BLaER1 treated with 17β-estradiol and CSF1 and Interleukin-3, amounts not matched to agents 10 nM and 100 nM (cell line): ENCODE data around the gene MBOAT7.

ENCODE experiments used
- H3K27ac ChIP-seq, 11 experiments: shearing (Covaris generic); formaldehyde crosslinking; 2 replicates each; pipeline ENCODE4 v1.8.1; 2022
- H3K27me3 ChIP-seq, 11 experiments: shearing (Covaris generic); formaldehyde crosslinking; 2 replicates each; pipeline ENCODE4 v1.8.1; 2022
- H3K36me3 ChIP-seq, 11 experiments: shearing (Covaris generic); formaldehyde crosslinking; 2 replicates each; pipeline ENCODE4 v1.8.1; 2022
- H3K4me1 ChIP-seq, 10 experiments: shearing (Covaris generic); formaldehyde crosslinking; 2 replicates each; pipeline ENCODE4 v1.8.1; 2022
- H3K4me2 ChIP-seq, 11 experiments: shearing (Covaris generic); formaldehyde crosslinking; 2 replicates each; pipeline ENCODE4 v1.8.1; 2022
- H3K4me3 ChIP-seq, 10 experiments: shearing (Covaris generic); formaldehyde crosslinking; 2 replicates each; pipeline ENCODE4 v1.8.1; 2022
- H3K9ac ChIP-seq, 11 experiments: shearing (Covaris generic); formaldehyde crosslinking; 2 replicates each; pipeline ENCODE4 v1.8.1; 2022
- H3K9me3 ChIP-seq, 11 experiments: shearing (Covaris generic); formaldehyde crosslinking; replicated peaks in 1 of 11; 2 replicates each; pipeline ENCODE4 v1.8.1; 2022
- H4K20me1 ChIP-seq, 11 experiments: shearing (Covaris generic); formaldehyde crosslinking; 2 replicates each; pipeline ENCODE4 v1.8.1; 2022
- Cebpa-rat ChIP-seq, 11 experiments: shearing (Covaris generic); IDR thresholded peaks; 2 replicates each; pipeline ENCODE4 v1.8.1; 2022

The MBOAT7 gene

DNA sequence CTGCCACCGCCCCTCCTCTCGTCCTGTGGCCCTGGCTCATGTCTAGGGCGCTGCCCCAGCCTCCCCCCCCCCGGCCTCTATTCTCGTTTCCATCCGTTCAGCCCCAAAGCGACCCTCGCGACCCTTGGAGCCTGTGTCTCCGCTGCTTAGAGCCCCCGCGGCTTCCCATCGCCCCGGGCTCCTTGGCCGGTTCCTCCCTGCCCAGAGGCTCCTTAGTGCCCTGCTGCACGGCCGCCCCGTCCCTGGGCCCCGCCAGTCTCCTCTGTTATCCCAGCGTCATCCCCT, 61.0 kb downstream of the MBOAT7 start:
- Histone ChIP-seq H3K27me3 (no peaks in the 10 kb centered on the region), H3K4me1 (no peaks in the 10 kb centered on the region), H3K9ac (no peak overlapping the region), H3K27ac (no peak overlapping the region), H3K36me3 (peaks cover 81 to 100% (median 90%) of the 10 kb centered on the region in 11 experiments), H3K4me3 (no peak overlapping the region), H3K9me3 (no peaks in the 10 kb centered on the region), H4K20me1 (peaks cover 0 to 47% (median 0%) of the 10 kb centered on the region in 11 experiments; a peak in 5 of 22 replicates), H3K4me2 (no peak overlapping the region)
- TF ChIP-seq Cebpa-rat (IDR thresholded peaks at IDR 0.05): no peak

- H3K36me3 ChIP-seq: peaks cover 86 to 100% (median 92%) of the 10 kb centered on the region in 11 experiments
These were observed 61.5 kb downstream of the MBOAT7 start for GRCh38 chr19:54127688-54128440.

DNA sequence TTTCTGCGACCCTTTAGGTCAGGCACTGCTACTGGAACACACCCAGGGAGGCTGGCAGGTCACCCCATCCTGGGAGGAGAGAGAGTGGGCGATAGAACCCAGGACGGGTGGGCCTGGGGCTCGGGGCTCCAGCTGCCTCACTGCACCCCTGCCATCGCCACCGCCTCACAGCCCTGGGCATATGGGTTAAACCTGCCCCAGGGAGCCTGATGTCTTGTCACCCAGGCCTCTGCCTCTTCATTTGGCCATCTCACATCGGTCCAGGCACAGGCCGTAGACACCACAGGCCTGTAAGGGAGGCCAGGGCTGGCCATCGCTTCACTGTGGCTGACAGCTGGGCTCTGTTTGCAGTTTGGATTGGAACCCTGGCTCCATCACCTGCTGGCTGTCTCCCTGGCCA, 63.7 kb downstream of the MBOAT7 start:
- Histone ChIP-seq H3K9ac (0 out of 22 replicates have a peak overlapping the region, but pooled peaks of 1 of the 11 experiments have one; percentile 6), H3K4me2 (no peak overlapping the region), H3K4me1 (no peaks in the 10 kb centered on the region), H3K9me3 (no peaks in the 10 kb centered on the region), H4K20me1 (peaks cover 0 to 42% (median 6%) of the 10 kb centered on the region in 11 experiments; a peak in 4 of 22 replicates), H3K4me3 (no peak overlapping the region), H3K27ac (no peak overlapping the region), H3K36me3 (peaks cover 88 to 98% (median 93%) of the 10 kb centered on the region in 11 experiments), H3K27me3 (no peaks in the 10 kb centered on the region)
- TF ChIP-seq Cebpa-rat (IDR thresholded peaks at IDR 0.05): no peak

More at GRCh38 chr19:54127688-54128440, 61.5 kb downstream of the MBOAT7 start:
- Histone ChIP-seq H3K4me3 (no peak overlapping the region), H3K9me3 (no peaks in the 10 kb centered on the region), H3K27me3 (no peaks in the 10 kb centered on the region), H3K4me1 (no peaks in the 10 kb centered on the region), H3K4me2 (no peak overlapping the region), H3K9ac (no peak overlapping the region), H4K20me1 (peaks cover 0 to 48% (median 2%) of the 10 kb centered on the region in 11 experiments; a peak in 5 of 22 replicates), H3K27ac (no peak overlapping the region)
- no peak for TF ChIP-seq Cebpa-rat (IDR thresholded peaks at IDR 0.05)

- Histone ChIP-seq H3K9me3 (no peaks in the 10 kb centered on the region), H3K27ac (no peak overlapping the region), H3K4me2 (no peak overlapping the region), H3K9ac (no peak overlapping the region), H3K36me3 (peaks cover 94 to 100% (median 98%) of the 10 kb centered on the region in 11 experiments), H4K20me1 (peaks cover 0 to 41% (median 10%) of the 10 kb centered on the region in 11 experiments; a peak in 5 of 22 replicates), H3K4me1 (no peaks in the 10 kb centered on the region), H3K27me3 (no peaks in the 10 kb centered on the region), H3K4me3 (no peak overlapping the region)
- TF ChIP-seq Cebpa-rat (IDR thresholded peaks at IDR 0.05): no peak
These were observed 65.0 kb downstream of the MBOAT7 start for GRCh38 chr19:54124393-54124792.

DNA sequence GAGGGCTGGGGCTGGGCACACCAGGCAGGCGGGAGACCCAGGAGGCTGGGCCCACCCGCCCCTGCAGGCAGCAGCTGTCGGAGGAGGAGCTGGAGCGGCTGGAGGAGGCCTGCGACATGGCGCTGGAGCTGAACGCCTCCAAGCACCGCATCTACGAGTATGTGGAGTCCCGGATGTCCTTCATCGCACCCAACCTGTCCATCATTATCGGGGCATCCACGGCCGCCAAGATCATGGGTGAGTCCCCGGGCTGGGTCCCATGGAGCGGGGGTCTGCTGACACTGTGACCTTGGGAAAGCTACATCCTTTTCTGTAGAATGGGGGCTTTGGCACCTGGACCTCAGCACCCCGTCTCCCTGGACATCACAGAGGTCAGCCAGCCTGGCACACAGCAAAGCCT, 65.7 kb downstream of the MBOAT7 start:
- H3K9me3 ChIP-seq: no peaks in the 10 kb centered on the region
- peaks cover 0 to 42% (median 8%) of the 10 kb centered on the region in 11 experiments; a peak in 5 of 22 replicates for H4K20me1 ChIP-seq
- H3K36me3 ChIP-seq: peaks cover 93 to 100% (median 97%) of the 10 kb centered on the region in 11 experiments
- no peak overlapping the region for H3K27ac ChIP-seq
- no peak overlapping the region for H3K4me2 ChIP-seq
- H3K4me1 ChIP-seq: no peaks in the 10 kb centered on the region
- H3K4me3 ChIP-seq: no peak overlapping the region
- no peaks in the 10 kb centered on the region for H3K27me3 ChIP-seq
- TF ChIP-seq Cebpa-rat (IDR thresholded peaks at IDR 0.05): no peak
- H3K9ac ChIP-seq: no peak overlapping the region
